GF-D8 (cell line): ENCODE results near the gene PDE12.
"Not testable (repeated sequence)": the region's sequence is repeated elsewhere in the genome, so short reads cannot be mapped to it uniquely, and the experiment has no call there.

Experiments used
- DNase-seq: peaks from one replicate; lab custom pipeline; 2025; lab: John Stamatoyannopoulos, UW

The PDE12 gene

GRCh38 chr3:57587905-57588304, 31.8 kb downstream of the PDE12 start:
- DNase-seq = no peak

GRCh38 chr3:57592306-57592705, 36.2 kb downstream of the PDE12 start:
- no peak for DNase-seq

GRCh38 chr3:57594144-57594543, 38.1 kb downstream of the PDE12 start:
- DNase-seq = no peak

- no peak for DNase-seq
These were observed 38.5 kb downstream of the PDE12 start for GRCh38 chr3:57594576-57594975.

- DNase-seq = peak; percentile 75
These were observed 40.5 kb downstream of the PDE12 start for GRCh38 chr3:57596495-57597126.

GRCh38 chr3:57597127-57597923, 41.3 kb downstream of the PDE12 start, which contains the start of gene ARF4:
Gene ARF4, minus strand, starts transcription at chr3:57597344. Its CDS starts 204 bp downstream, at chr3:57597140.
- peak; percentile 99 for DNase-seq

GRCh38 chr3:57598765-57599360, 42.8 kb downstream of the PDE12 start:
- no peak for DNase-seq

- no peak for DNase-seq
These were observed 44.1 kb downstream of the PDE12 start for GRCh38 chr3:57600195-57600594.

GRCh38 chr3:57604971-57605370, 48.9 kb downstream of the PDE12 start:
- no peak for DNase-seq

GRCh38 chr3:57605683-57606082, 49.6 kb downstream of the PDE12 start:
- DNase-seq = no peak

- DNase-seq = not testable (repeated sequence)
These were observed 55.8 kb downstream of the PDE12 start for GRCh38 chr3:57611870-57612269.

- no peak for DNase-seq
These were observed 60.2 kb downstream of the PDE12 start for GRCh38 chr3:57616233-57616632.
